GM21526 (cell line): Measurements from ENCODE around the gene ECE1.

Experiments used
- ATAC-seq: cut with Tn5 transposase; IDR thresholded peaks from one replicate; pipeline ENCODE4 v1.9.1; 2021; ENCODE audit warnings: moderate library complexity; ENCODE audit not compliant: unreplicated experiment, low FRiP score

The ECE1 gene

DNA sequence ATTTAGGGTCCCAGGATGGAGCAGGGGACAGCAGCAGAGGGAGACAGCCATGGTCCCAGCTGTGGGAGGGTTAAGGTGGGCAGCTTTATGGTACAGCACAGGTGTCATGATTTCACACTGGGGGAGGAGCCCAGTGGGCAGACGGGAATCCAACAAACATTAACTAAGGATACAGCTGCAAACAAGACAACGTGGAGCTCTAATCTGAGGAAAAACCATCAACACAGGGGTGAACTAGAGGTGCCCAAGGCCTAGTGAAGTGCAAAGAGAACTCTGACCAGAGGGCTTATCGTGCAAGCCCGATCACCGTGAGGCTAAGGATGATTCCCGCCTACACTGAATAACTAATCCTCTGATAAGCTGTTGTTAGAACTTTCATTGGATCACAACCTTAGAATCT is 18.7 kb downstream of the ECE1 start:
- ATAC-seq, result no peak

DNA sequence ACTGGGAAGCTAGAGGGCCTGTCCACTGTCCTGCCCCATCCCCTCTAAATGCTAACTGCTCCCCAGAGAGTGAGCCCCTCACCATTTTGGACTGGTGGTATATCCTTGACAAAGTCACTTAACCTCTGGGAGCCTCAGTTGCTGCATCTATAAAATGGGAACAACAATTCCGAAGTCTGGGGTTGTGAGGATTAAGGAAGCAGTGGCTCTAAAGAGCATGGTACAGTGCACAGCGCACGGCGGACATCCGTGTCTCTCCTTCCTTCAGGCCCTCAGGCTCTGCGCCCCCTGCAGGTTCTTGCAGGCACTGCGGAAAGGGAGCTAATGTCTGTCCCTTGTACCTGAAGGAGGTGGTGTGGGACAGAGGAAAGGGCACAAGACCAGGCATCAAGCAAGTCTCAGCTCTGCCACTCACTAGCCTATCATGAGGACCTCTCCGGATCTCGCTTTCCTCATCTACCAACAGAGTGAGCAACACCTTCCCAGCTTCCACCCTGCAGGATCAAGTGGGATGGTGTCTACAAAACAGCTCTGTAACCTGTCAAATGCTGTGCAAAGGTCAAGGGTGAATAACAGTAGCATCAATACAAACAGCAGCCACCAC is 20.1 kb downstream of the ECE1 start:
- ATAC-seq, result no peak

DNA sequence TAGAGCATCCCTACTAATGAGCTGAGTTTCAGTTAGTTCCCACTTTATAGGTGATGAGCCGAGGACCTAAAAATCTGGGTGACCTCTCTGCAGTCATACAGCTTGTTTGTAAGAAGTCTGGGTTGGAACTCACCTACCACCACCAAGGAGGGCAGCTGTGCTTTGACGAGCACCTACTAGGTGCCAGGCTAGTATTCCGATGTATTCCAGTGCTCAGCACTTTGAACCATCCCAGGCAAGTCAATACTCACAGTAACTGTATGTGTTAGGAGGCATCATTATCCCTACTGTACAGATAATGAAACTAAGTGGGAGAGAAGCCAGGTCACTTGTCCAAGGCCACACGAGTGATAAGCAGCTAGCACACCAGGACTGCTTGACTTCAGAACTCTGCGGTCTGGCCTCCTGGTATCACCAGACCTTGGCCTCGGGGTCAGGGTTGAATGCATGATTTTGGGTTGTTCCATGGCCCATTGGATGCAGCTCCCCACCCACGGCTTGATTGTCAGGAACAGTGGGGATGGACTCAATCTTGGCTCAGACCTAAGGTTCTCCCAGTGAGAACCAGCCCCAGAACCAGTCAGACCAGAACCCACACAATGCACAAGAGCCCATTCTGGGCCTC is 20.7 kb downstream of the ECE1 start:
- ATAC-seq, result no peak

DNA sequence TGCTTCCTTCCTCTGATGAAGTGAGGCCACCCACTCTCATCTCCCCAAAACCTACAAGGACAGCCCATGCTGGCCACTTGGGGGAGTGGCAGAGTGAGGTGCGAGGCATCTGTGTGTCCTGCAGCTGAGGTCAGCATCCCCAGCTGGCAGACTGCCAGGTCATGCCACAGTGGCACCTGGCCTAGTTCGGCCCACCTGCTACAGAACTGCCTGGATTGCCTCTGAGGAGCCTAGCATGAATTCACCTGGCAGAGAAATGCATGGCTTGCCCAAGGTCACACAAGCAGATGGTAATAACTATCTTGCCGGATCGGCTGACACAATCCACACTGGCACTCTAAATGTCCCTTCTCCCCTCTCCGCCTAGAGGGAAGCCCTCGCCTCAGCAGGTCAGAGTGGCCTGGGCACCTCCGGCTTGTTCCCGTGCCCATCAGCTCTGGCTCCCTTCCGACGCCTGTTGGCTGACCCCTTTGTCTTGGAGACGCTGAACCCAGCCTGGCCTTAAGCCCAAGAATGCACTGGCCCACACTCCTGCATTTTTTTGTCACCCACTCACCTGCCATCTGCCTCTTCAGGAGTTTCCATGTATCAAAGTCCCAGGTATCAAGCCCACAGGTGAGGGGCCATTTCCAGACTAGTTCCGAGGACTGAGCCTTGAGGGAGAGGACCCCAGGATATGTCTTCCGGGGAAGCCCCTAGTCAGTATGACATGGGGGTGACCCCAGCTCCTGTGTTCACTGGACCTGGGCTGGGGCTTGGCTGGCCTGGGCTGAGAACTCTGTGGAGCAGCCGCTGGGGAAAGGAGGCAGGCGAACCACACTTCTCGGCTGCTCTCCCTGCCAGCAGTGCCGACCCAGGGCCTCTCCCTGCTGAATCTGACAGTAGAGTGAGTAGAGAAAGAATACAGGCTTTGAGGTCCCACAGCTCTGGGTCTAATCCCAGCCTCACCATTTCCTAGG is 21.7 kb downstream of the ECE1 start:
- ATAC-seq, result no peak

DNA sequence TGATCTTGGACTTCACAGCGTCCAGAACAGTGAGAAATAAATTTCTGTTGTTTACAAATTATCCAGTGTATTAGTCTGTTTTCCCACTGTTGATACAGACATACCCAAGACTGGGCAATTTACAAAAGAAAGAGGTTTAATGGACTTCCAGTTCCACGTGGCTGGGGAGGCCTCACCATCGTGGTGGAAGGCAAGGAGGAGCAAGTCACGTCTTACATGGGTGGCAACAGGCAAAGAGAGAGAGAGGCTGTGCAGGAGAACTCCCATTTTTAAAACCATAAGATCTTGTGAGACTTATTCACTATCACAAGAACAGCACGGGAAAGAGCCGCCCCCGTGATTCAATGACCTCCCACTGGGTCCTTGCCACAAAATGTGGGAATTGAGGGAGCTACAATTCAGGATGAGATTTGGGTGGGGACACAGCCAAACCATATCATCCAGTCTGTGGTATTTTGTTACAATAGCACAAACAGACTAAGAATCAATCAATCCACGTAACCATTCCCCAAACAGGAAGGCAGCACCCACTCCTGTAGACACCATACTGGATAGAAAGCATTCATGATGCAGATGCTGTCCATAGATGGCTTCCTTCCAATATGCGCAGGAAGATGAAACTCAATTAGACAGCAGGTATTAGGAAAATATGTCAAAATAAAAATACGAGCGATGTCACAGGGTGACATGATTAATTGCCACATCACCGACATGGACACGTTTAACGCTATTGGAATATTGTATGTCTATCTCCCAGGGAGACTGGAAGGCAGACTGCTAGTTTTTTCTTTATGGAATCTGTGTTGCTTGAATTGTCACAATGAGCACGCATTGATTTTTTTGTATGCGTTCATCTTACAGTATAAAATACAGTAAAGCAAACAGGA is 22.8 kb downstream of the ECE1 start:
- ATAC-seq, result no peak

DNA sequence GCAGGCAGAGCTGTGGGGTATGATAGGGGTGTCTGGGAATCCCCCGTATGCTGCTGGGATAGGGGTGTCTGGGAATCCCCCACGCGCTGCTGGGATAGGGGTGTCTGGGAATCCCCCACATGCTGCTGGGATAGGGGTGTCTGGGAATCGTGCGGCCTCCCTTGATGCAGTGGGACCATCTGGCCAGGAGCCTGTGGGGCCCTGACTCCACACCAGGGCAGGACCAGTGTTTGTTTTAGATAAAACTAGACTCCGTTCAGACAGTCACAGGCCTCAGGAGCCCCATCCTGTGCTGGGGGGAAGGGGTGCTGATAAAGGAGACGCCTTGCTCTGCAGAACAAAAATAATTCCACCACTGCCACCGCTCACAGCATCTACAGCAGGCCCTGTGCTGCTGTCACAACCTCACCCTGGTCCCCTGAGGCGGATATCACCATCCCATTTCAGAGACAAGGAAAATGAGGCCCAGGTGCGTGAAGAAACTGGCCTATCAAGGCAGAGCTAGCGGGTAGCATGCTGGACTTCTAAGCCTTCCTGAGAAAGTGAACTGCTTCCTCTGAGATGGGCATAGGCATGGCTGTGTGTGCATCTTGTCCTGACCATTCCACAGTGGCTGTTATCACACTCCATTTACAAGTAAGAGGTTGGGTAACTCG is 24.0 kb downstream of the ECE1 start:
- ATAC-seq, result no peak

DNA sequence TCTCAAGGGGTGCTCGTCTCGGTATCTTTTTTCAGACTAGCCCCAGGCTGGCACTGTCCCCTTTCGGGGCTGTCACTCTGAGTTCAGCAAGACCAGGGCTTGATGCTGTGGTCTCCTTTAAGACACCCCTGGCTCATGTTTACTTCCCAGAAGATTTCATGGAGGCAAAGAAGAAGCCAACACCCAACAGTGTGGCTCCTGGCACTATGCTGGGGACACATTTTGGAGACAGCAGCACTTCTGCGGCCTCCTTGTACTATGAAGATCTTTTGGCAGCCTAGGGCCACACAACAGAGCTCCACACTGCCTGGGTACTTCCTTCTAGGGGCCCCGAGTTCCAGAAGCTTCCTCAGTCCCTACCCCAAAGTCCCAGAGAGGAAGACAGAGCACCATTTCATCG is 24.6 kb downstream of the ECE1 start:
- no peak for ATAC-seq

DNA sequence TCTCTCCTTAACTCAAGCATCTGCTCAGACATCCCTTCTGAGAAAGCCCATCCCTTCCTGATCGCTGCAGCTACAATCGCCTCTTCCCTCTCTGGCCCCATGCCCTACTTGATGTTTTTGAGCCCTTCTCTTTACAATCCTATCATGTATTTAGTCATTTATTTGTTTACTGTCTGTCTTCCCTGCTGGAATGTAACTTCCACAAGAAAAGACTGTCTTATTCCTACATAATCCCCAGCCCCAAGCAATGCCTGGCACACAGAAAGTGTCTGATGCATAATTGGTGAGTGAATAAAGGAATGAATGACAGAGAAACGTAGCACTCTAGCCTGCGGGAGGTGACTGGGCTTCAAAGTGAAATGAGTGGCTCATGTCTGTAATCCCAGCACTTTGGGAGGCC is 25.4 kb downstream of the ECE1 start:
- no peak for ATAC-seq

DNA sequence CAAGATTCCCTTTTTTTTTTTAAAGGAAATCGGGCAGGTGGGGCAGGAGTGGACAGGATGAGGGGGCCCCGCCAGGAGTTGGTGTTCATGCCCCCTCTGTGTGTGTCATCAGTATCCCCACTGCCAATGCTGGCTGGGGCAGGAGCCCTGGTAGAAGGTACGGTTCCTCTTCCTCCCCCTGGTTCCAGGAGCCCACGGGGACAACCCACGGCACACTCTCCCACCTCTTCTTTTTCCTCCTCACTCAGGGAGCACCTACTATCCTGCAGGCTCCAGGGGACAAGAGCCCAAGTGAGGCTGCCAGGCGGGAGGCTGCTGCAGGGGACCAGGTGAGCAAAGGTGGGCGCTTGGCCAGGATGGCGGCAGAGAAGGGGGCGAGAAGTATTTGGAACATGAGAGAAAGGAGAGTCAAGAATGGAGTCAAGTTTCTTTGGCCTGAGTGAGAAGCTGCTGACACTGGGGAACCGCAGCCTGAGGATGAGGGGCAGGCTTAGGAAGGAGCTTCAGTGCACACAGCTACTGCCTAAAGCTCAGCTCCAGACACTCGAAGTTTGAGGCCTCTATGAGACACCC is 26.5 kb downstream of the ECE1 start:
- ATAC-seq, result no peak

DNA sequence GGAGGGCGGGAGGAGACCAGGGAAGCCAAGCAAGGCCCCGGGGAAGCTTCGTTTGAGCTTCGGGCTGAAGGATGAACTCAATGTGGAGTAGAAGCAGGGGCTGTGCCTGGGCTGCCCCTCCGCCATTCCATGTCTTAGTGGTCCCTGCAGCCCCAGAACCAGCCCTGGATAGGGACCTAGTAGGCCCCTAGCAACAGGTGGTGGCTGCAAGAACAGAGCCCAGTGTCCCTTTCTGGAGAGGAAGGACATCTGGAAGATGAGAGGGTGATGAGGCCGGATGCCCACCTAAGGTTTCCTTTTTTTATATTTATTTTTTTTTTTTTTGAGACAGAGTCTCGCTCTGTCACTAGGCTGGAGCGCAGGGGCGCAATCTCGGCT is 27.2 kb downstream of the ECE1 start:
- no peak for ATAC-seq

DNA sequence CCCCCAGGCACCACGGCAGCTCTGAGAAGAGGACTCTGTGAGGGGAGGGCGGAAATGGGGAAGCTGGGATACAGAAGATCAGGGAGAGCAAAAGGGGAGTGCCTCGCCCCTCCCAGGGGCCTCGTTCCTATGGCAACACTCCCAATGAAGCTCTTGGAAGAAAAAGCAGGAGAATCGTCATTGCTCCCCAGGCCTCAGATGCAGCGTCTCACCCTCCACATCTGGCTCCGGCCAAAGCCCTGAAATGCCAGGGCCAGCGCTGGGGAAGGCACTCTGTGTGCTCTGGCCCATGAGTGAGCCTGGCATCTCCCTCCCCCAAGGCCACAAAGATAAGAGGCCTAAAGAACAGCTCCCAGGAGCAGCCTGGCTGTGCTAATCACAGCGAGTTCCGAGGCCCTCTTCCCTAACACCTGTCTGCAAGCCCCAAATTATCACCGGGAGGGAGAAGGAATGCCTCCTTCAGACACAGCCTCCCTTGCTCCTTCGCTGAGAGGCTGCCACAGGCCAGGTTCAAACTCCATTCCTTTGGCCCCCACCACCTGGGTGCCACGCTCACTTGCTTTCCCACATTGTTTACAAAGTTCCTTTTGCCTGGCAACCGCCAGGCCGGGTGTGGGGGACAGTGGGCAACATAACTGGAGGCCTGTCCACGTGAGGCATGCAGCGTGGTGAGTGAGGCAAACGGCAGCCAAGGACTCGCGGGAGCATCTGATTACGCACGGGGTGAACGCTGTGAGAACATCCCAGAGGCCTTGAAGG is 27.8 kb downstream of the ECE1 start:
- no peak for ATAC-seq

DNA sequence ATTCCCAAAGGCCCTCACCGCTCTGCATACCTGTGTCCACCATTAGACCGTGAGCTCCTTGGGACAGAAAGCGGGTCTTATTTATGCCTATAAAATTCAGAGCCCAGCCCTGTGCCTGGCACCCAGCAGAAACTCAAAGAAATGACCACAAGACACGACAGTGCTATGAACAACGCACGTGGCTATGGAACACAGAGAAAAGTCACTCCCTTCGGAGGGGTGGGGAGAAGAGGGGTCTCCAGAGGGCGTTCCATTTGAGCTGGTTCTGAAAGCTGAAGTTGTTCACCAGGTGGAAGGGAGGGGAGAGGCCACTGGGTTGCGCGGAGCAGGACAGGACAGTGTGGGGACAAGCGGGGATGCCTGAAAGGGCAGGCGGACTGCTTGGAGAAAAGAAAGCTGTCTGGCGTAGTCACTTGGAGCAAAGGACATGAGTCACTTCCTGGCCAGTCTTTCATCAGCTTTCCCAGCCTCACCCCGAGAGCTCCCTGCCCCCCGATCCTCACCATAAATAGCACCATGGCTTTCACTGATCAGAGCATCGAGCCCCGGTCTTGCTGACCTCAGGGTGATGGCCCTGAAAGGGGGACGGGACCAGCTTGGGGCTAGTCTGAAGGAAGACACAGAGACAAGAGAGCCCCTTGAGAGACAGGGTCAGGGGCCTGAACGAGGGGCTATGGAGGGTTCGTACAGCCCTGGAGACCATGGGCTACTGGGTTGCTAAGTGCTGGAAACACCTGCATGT is 28.5 kb downstream of the ECE1 start:
- ATAC-seq, result no peak

DNA sequence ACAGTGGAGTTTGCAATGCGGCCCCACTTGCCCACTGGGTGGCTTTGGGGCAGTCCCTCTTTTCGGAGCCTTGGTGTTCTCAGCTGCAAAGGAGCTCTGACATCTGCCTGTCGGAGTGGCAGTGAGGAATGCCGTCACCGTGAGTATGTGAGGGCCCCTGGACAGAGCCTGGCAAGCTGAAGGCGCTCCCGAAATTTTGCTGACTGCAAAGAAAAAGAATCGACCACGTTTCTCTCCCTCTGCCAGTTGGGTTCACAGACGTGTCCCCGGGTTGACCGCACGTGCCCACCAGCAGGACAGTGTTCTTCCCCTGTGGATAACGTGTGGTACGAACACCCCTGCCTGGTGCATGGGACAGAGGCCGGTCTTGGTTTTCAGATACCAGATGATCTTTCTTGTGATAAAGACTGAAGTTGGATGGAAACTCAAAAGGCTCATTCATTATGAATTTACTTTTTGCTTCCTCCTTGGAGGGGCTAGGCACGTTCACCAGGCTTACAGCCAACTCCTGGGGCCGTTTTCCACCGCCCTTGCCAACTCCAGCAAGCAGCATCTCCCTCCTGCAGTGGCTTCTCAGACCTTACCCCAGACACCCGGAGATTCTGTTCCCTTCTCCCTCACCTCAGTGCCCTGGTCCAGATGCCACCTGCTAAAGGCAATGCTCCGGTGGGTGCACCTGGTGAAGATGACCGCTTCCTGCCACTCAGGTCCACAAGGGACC is 29.7 kb downstream of the ECE1 start:
- no peak for ATAC-seq

DNA sequence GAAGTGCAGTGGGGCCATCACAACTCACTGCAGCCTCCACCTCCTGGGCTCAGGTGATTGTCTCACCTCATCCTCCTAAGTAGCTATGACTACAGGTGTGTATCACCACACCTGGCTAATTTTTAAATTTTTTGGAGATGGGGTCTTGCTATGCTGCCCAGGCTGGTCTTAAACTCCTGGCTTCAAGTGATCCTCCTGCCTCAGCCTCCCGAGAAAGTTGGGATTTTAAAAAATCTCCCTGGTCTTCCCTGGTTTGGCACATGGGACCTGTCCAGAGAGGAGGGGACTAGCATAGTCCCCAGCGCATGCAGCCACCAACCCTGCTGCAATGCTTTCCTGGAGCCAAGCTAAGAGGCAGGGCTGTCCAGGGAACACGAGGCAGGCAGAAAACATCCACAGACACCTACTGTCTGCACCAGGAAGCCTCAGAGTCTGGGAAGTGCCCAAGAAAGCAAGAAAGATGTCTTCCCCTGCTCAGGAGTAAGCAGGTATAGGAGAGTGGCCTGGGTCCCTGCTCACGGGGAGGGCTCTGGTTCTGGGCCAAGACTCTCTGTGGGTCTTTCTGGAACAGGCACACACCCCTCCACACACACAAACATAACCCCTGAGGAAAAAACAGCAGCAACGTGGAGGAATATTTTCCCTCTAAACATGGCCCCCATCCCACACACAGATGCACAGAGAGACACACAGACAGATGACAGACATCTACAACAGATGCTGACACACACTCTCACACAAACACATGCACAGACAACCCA is 30.8 kb downstream of the ECE1 start:
- no peak for ATAC-seq

DNA sequence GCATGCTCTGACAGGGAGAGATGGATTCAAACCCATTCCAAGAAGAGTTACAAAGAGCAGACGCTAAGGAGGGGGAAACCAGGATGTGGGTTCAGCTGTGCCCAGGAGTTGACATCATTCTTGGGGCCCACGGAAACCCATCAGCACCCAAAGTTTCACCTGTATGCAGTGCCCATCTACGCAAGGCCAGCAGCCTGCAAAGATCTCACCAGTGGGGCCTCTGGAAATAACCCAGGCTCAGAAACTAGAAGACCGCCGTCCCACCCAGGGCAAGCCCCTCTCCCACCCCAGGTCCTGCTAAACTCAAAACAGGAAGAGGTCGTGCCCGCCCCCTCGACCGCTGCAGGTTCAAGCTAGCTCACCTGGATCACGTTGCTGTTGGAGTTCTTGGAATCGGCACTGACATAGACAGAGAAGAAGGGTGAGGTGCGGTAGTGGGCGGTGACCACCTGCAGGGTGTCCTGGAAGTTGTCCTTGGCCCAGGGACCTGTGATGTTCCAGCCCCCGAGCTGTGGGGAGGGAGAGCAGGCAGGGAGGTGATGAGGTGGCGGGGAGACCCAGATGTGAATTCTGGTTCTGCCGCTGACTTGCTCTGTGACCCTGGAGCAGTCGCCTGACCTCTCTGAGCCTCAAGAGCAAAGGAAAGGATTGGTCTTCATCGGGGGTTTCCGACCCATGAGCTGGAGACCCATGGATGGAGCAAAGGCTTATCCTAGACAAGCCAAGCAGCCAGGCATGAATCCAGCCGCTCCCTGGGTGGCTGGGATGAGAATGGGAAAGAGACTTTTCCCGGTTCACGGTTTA is 31.7 kb downstream of the ECE1 start:
- no peak for ATAC-seq

DNA sequence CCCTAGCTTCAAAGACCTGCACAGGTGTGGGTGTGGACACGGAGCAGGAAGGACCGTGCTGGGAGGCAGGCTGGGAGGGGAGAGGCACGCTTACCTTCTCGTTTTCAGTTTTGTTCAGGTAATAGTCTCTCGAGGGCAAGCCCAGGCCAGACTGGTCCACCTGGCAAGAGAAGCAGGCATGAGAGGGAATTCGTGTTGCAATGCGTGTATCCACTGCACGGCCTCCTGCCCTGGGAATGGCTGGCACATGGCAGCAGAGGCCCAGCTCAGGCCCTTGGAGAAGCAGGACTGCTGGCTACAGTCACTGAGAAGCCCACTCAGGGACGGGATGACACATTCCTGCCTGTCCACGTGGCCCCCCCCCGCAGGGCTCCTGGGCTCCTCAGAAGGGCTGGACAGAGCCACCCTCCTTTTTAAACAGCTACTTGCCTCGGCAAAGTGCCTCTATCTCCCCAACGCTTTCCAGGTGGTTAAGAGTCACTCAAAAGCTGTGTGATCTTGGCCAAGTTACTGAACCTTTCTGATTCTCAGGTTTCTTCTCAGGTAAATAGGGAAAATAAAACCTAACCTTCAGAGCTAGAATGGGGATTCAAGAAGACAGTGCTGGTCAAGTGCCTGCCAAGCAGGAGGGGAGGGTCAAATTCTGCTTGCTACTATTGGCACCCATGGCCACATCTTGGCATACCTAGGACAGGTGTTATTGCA is 32.7 kb downstream of the ECE1 start:
- no peak for ATAC-seq
